Stimulated activated CD8-positive, alpha-beta memory T cell treated with anti-CD3 and anti-CD28 coated beads, Interleukin-7, amount 100 ng/mL, for 48 hours (primary cell): ENCODE results near the gene SFR1.
"Not testable (repeated sequence)": the region's sequence is repeated elsewhere in the genome, so short reads cannot be mapped to it uniquely, and the experiment has no call there.

Source experiments
- DNase-seq, 2 donors: peaks; one replicate each; pipeline ENCODE4 v3.0.0-alpha.2; 2020; ENCODE audit warnings: low read depth in 1 of 2; ENCODE audit errors: extremely low read depth in 1 of 2

SFR1 gene

GRCh38 chr10:104155591-104155990 lies 33.6 kb downstream of the SFR1 start:
- no peak for DNase-seq

DNA sequence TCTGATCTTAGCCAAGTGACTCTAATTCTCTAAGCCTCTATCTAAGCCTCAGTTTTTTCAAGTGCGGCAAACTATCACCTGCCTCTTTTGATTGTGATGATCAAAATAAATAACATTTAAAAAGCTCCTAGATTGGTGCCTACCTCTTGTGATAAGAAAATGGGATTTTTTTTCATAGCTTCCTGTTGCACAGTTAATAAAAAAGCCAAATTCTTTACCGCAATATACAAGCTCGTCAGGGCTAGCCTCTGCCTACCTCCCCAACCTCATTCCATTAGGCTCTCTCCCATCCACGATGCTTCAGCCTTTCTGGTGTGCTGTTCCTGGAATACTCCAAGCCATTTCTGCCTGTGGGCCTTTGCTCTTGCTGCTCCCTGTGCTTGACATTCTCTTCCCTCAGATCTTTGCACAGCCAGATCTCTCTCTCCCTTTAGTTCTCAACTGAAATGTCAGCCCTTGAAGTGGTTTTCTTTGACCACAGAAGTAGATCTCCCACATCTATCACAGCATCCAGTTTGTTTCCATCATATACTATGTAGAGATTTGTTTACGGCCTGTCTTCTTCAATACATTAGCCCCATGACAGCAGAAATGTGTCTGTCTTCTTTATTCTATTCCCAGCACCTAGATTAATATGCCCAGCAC lies 48.8 kb downstream of the SFR1 start:
- no peak for DNase-seq

DNA sequence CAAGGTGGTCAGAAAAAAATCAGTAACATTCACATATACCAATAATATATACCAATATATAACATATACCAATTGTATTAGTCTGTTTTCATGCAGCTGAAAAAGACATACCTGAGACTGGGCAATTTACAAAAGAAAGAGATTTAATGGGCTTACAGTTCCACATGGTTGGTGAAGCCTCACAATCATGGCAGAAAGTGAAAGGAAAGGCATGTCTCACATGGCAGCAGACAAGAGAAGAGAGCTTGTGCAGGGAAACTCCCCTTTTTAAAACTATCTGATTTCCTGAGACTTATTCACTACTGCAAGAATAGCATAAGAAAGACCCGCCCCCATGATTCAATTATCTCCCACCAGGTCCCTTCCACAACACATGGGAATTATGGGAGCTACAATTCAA lies 52.2 kb downstream of the SFR1 start:
- DNase-seq: not testable (repeated sequence)
